Central memory CD4-positive, alpha-beta T cell (primary cell): Measurements from ENCODE around the gene NPAS3.

Source experiments
- DNase-seq: peaks from one replicate; pipeline ENCODE4 v3.0.0; 2022

NPAS3 gene

GRCh38 chr14:33596211-33597080, 657.8 kb downstream of the NPAS3 start:
- no peak for DNase-seq

GRCh38 chr14:33598582-33598981, 659.9 kb downstream of the NPAS3 start:
- DNase-seq, result no peak

- no peak for DNase-seq
Observed at GRCh38 chr14:33602396-33602795, 663.7 kb downstream of the NPAS3 start.

GRCh38 chr14:33606591-33606990, 667.9 kb downstream of the NPAS3 start:
- no peak for DNase-seq

GRCh38 chr14:33609582-33609981, 670.9 kb downstream of the NPAS3 start:
- DNase-seq, result no peak

- no peak for DNase-seq
Observed at GRCh38 chr14:33610121-33610520, 671.4 kb downstream of the NPAS3 start.

- DNase-seq, result no peak
Observed at GRCh38 chr14:33611405-33612196, 672.9 kb downstream of the NPAS3 start.

GRCh38 chr14:33612197-33612505, 673.5 kb downstream of the NPAS3 start:
- no peak for DNase-seq

- no peak for DNase-seq
Observed at GRCh38 chr14:33617154-33617553, 678.5 kb downstream of the NPAS3 start.

GRCh38 chr14:33618361-33619105, 679.9 kb downstream of the NPAS3 start:
- DNase-seq, result no peak

GRCh38 chr14:33622496-33622895, 683.8 kb downstream of the NPAS3 start:
- DNase-seq, result no peak

GRCh38 chr14:33629792-33630191, 691.1 kb downstream of the NPAS3 start:
- DNase-seq, result no peak

GRCh38 chr14:33631021-33631420, 692.3 kb downstream of the NPAS3 start:
- DNase-seq, result no peak

- DNase-seq, result no peak
Observed at GRCh38 chr14:33631441-33631840, 692.8 kb downstream of the NPAS3 start.

GRCh38 chr14:33634631-33635030, 696.0 kb downstream of the NPAS3 start:
- DNase-seq, result no peak

GRCh38 chr14:33636716-33637115, 698.0 kb downstream of the NPAS3 start:
- no peak for DNase-seq

- DNase-seq, result no peak
Observed at GRCh38 chr14:33642080-33642479, 703.4 kb downstream of the NPAS3 start.

- DNase-seq, result no peak
Observed at GRCh38 chr14:33642691-33643244, 704.1 kb downstream of the NPAS3 start.

- DNase-seq, result no peak
Observed at GRCh38 chr14:33643426-33644181, 704.9 kb downstream of the NPAS3 start.

GRCh38 chr14:33646692-33647260, 708.1 kb downstream of the NPAS3 start:
- no peak for DNase-seq

GRCh38 chr14:33647385-33647786, 708.7 kb downstream of the NPAS3 start:
- no peak for DNase-seq

- no peak for DNase-seq
Observed at GRCh38 chr14:33650430-33650829, 711.8 kb downstream of the NPAS3 start.
